Mononuclear cell (primary cell): ENCODE results near the gene DMAC2L. TPM values are rescaled to one million over a fixed set of nuclear protein-coding genes. Genes with fewer than 3 reads are reported as not detected.
"Not testable (repeated sequence)": the region's sequence is repeated elsewhere in the genome, so short reads cannot be mapped to it uniquely, and the experiment has no call there.

Source experiments
- H3K27me3 ChIP-seq: 2 replicates; pipeline ENCODE4 v1.6.0; 2011; ENCODE audit warnings: low read length, control low read depth; ENCODE audit not compliant: insufficient read depth
- H3K4me1 ChIP-seq: 2 replicates; pipeline ENCODE4 v1.5.1; 2011; ENCODE audit warnings: mild to moderate bottlenecking, low read length, control low read depth; ENCODE audit not compliant: insufficient read depth
- H3K4me3 ChIP-seq: 2 replicates; pipeline ENCODE4 v1.5.1; 2011; ENCODE audit warnings: mild to moderate bottlenecking, low read length, moderate library complexity
- H3K9me3 ChIP-seq: 2 replicates; pipeline ENCODE4 v1.5.1; 2011; ENCODE audit warnings: low read depth, mild to moderate bottlenecking, control low read depth, low read length
- total RNA-seq: library from RNA; depleted of rRNA; stranded (reverse); fragments of >200 nt; gene quantifications from one replicate; pipeline ENCODE4 v1.2.3, GENCODE V29; 2012

DMAC2L gene
- total RNA-seq, 1 donor = 12.8 TPM

DNA sequence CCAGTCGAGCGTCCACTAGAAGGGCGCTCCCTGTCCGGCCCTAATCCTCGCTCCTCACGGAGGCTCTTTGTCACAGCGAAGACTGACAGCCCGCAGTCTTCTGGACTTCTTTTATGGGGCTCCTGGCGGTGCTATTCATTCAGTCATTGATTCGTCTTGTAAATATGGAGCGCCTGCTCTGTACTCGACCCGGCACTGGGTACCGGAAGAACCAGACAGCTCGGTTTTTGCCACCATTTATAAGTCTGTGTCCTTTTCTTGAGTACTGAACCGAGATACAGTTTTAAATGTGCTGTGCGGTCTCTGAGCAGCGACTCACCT lies 570 bp downstream of the DMAC2L start:
- Histone ChIP-seq H3K4me3 (peak overlapping the region; percentile 79), H3K27me3 (no peaks in the 10 kb centered on the region), H3K4me1 (peaks cover 21% of the 10 kb centered on the region), H3K9me3 (no peaks in the 10 kb centered on the region)

- not testable (repeated sequence) for H3K4me3 ChIP-seq, H3K27me3 ChIP-seq, H3K9me3 ChIP-seq
- H3K4me1 ChIP-seq = peaks cover 21% of the 10 kb centered on the region
Observed at GRCh38 chr14:50314098-50314497, 2.0 kb downstream of the DMAC2L start.

DNA sequence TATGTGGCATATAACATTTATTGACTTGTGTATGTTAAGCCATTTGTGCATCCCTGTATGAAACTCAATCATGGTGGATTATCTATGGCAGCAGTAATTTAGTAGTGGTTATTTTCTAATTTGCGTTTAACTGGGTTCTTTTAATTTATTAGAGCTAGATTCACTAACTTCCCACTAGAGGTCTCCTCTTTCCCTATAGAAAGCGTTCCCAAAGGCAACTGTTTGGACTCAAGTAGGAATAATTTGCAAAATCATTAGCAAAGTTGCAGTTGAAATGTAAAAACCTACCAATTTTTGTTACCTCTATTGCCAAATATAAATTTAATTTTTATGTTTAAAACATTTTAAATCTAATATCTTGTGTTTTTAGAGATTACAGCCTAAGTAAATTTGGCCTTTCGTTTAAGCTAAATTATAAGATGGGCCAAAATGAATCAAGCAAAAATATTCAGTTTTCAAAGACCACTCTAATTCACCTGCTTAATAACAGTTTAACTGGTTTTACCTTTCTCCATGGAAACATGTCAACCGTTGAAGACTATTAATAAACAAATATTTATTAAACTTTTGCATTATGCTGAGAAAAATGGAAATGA lies 6.0 kb downstream of the DMAC2L start:
- no peak overlapping the region for H3K4me3 ChIP-seq
- peaks cover 18% of the 10 kb centered on the region for H3K4me1 ChIP-seq
- no peaks in the 10 kb centered on the region for H3K9me3 ChIP-seq
- no peaks in the 10 kb centered on the region for H3K27me3 ChIP-seq

DNA sequence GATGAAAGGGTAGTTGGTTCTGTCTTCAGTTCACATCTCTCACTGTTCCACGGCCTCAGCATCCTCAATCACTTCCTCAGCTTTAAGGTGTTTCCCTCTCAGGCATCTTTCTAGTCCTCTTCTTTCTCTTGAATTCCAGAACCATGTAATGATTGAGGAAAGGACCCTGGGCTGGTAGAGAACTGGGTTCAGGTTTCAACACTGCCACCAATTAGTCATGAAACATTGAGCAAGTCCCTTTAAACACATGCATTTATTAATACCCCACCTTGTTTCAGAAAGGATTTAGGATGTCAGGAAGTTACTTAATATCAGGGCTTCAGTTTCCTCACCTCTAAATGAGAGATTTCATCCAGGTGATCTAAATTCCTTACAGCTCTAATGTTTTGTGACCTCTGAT lies 7.2 kb downstream of the DMAC2L start:
- H3K9me3 ChIP-seq = no peaks in the 10 kb centered on the region
- no peak overlapping the region for H3K4me3 ChIP-seq
- H3K4me1 ChIP-seq = peaks cover 13% of the 10 kb centered on the region
- no peaks in the 10 kb centered on the region for H3K27me3 ChIP-seq

GRCh38 chr14:50319721-50320120 lies 7.6 kb downstream of the DMAC2L start:
- Histone ChIP-seq H3K9me3 (no peaks in the 10 kb centered on the region), H3K4me1 (peaks cover 13% of the 10 kb centered on the region), H3K27me3 (no peaks in the 10 kb centered on the region), H3K4me3 (no peak overlapping the region)

DNA sequence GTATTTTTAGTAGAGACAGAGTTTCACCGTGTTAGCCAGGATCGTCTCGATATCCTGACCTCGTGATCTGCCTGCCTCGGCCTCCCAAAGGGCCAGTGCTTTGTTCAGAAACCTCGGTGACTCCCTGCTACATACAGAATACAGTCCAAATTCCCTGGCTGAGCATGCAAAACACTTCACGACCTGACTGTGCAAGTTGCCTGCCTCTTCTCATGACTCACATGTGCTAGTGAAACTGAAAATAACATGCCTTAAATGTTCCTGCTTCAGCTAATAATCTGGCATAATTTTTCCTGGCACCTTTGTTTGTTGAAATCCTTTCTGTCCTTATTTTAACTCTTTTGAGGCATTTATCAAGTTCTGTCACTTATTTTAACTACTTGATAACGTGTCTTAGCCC lies 8.2 kb downstream of the DMAC2L start:
- peaks cover 13% of the 10 kb centered on the region for H3K4me1 ChIP-seq
- H3K4me3 ChIP-seq = no peak overlapping the region
- no peaks in the 10 kb centered on the region for H3K9me3 ChIP-seq
- no peaks in the 10 kb centered on the region for H3K27me3 ChIP-seq

DNA sequence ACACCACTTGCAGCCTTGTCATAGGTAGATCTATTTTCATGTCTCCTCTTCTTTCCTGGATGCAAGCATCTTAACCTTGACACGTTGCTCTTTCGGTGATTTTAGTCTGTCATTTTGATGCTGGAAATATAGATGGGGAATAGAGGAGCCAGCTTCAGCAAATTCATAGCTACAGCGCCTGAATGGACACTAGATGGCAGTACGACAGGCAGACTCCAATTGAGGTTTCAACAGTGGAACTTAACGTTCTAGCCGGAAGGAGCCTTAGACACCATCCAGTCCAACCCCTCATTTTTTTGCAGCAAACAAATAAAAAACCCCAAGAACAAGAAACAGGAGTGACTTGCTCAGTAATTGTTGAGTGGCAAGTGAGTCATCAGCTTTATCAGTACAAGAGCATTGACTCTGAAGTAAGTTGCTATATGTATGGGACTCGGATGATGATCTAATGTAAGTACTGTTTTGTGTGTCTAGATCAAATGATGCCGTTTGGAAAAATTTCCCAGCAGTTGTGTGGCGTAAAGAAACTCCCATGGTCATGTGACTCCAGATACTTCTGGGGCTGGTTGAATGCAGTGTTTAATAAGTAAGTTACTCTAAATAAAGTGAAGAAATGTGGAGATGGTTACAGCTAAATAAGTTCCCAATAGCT lies 9.0 kb downstream of the DMAC2L start:
- Histone ChIP-seq H3K4me3 (no peak overlapping the region), H3K27me3 (no peaks in the 10 kb centered on the region), H3K9me3 (no peaks in the 10 kb centered on the region), H3K4me1 (peaks cover 13% of the 10 kb centered on the region)

- no peaks in the 10 kb centered on the region for H3K27me3 ChIP-seq
Observed at GRCh38 chr14:50331596-50331995, 19.5 kb downstream of the DMAC2L start.

DNA sequence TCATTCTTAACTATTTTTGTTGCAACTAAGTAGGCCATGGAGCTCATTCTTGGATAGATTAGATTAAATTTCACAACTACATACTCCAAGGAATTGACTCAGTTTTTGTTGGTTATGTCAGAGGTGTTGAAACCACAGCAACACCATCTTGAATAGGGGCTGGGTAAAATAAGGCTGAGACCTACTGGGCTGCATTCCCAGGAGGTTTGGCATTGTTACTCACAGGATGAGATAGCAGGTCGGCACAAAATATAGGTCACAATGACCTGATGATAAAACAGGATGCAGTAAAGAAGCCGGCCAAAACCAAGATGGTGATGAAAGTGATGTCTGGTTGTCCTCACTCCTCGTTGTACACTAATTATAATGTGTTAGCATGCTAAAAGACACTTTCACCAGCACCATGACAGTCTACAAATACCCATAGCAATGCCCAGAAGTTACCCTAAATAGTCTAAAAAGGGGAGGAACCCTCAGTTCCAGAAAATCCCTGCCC lies 20.9 kb downstream of the DMAC2L start:
- Histone ChIP-seq H3K27me3 (no peaks in the 10 kb centered on the region), H3K4me3 (no peak overlapping the region), H3K9me3 (no peaks in the 10 kb centered on the region), H3K4me1 (peaks cover 7% of the 10 kb centered on the region)

More at GRCh38 chr14:50331596-50331995, 19.5 kb downstream of the DMAC2L start:
- Histone ChIP-seq H3K9me3 (no peaks in the 10 kb centered on the region), H3K4me3 (no peak overlapping the region), H3K4me1 (peaks cover 7% of the 10 kb centered on the region)

DNA sequence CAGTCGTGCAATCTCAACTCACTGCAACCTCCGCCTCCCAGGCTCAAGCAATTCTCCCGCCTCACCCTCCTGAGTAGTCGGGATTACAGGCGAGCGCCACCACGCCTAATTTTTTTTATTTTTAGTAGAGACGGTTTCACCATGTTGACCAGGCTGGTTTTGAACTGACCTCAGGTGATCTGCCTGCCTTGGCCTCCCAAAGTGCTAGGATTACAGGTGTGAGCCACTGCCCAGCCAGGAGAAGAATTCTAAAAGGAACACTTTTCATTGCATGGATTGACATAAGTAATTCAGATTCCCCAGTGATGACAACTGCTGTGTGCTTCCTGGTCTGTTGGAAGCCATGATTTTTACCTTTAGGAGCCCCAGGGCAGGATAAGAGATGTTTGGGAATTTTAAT lies 22.1 kb downstream of the DMAC2L start:
- H3K4me1 ChIP-seq = peaks cover 7% of the 10 kb centered on the region
- no peak overlapping the region for H3K4me3 ChIP-seq
- H3K27me3 ChIP-seq = no peaks in the 10 kb centered on the region
- H3K9me3 ChIP-seq = no peaks in the 10 kb centered on the region

DNA sequence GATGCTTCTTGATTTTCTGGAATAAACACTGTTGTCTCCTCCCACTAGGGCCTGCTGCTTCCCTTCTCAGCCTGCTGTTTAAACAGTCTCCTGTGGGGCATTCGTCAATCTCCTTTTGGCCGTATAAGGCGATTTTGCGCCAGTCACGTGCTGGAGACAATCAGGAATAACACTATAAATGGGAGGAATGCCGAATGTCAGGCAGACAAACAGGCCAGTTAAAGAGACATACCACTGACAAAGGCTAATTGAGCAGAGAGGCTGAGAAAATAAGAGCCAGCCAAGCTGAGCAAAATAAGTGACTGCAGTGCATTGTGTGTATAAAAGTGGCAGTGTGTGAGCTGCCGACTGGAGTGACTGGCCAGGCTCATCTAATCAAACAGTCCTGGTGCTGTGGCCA lies 23.3 kb downstream of the DMAC2L start:
- H3K4me1 ChIP-seq = peaks cover 7% of the 10 kb centered on the region
- no peaks in the 10 kb centered on the region for H3K27me3 ChIP-seq
- H3K4me3 ChIP-seq = no peak overlapping the region
- no peaks in the 10 kb centered on the region for H3K9me3 ChIP-seq

GRCh38 chr14:50335989-50336824 lies 24.1 kb downstream of the DMAC2L start:
- H3K4me1 ChIP-seq = peaks cover 7% of the 10 kb centered on the region
- no peaks in the 10 kb centered on the region for H3K9me3 ChIP-seq
- no peak overlapping the region for H3K4me3 ChIP-seq
- H3K27me3 ChIP-seq = no peaks in the 10 kb centered on the region

- H3K9me3 ChIP-seq = no peaks in the 10 kb centered on the region
- H3K4me1 ChIP-seq = peaks cover 11% of the 10 kb centered on the region
- no peak overlapping the region for H3K4me3 ChIP-seq
- no peaks in the 10 kb centered on the region for H3K27me3 ChIP-seq
Observed at GRCh38 chr14:50338587-50338986, 26.5 kb downstream of the DMAC2L start.

GRCh38 chr14:50339178-50339804 lies 27.2 kb downstream of the DMAC2L start:
- Histone ChIP-seq H3K4me1 (peaks cover 11% of the 10 kb centered on the region), H3K27me3 (no peaks in the 10 kb centered on the region), H3K4me3 (no peak overlapping the region), H3K9me3 (no peaks in the 10 kb centered on the region)

GRCh38 chr14:50340045-50340444 lies 27.9 kb downstream of the DMAC2L start:
- Histone ChIP-seq H3K4me1 (peaks cover 11% of the 10 kb centered on the region), H3K9me3 (no peaks in the 10 kb centered on the region), H3K4me3 (no peak overlapping the region), H3K27me3 (no peaks in the 10 kb centered on the region)
